HG03521 (cell line): ENCODE measurements around the gene ELOVL2.
A peak's percentile ranks its signal among the peaks of the same experiment; 100 is the strongest.
"Not testable (repeated sequence)": the region's sequence is repeated elsewhere in the genome, so short reads cannot be mapped to it uniquely, and the experiment has no call there.

ENCODE experiments used
- ATAC-seq: cut with Tn5 transposase; IDR thresholded peaks from one replicate; pipeline ENCODE4 v1.9.1; 2021; ENCODE audit warnings: mild to moderate bottlenecking, moderate library complexity; ENCODE audit not compliant: unreplicated experiment

Gene ELOVL2

GRCh38 chr6:11025130-11025529, 19.0 kb downstream of the ELOVL2 start:
- ATAC-seq, result no peak

- ATAC-seq, result no peak
Measured at GRCh38 chr6:11023032-11023431, 21.1 kb downstream of the ELOVL2 start.

- ATAC-seq, result no peak
Measured at GRCh38 chr6:11021714-11022113, 22.4 kb downstream of the ELOVL2 start.

GRCh38 chr6:11021003-11021402, 23.1 kb downstream of the ELOVL2 start:
- no peak for ATAC-seq

- no peak for ATAC-seq
Measured at GRCh38 chr6:11018225-11018624, 25.9 kb downstream of the ELOVL2 start.

GRCh38 chr6:11017090-11017489, 27.0 kb downstream of the ELOVL2 start:
- no peak for ATAC-seq

GRCh38 chr6:11016452-11016851, 27.7 kb downstream of the ELOVL2 start:
- ATAC-seq, result no peak

- ATAC-seq, result no peak
Measured at GRCh38 chr6:11015102-11015501, 29.0 kb downstream of the ELOVL2 start.

- ATAC-seq, result no peak
Measured at GRCh38 chr6:11013721-11014070, 30.4 kb downstream of the ELOVL2 start.

- no peak for ATAC-seq
Measured at GRCh38 chr6:11012976-11013720, 31.0 kb downstream of the ELOVL2 start.

GRCh38 chr6:11012295-11012754, 31.8 kb downstream of the ELOVL2 start:
- ATAC-seq, result no peak

GRCh38 chr6:11011787-11012234, 32.3 kb downstream of the ELOVL2 start:
- ATAC-seq, result no peak

GRCh38 chr6:11009353-11009752, 34.8 kb downstream of the ELOVL2 start:
- ATAC-seq, result peak; percentile 64

GRCh38 chr6:11008821-11009220, 35.3 kb downstream of the ELOVL2 start:
- no peak for ATAC-seq

GRCh38 chr6:11007715-11008608, 36.1 kb downstream of the ELOVL2 start:
- ATAC-seq, result no peak

- no peak for ATAC-seq
Measured at GRCh38 chr6:11006061-11006460, 38.0 kb downstream of the ELOVL2 start.

- not testable (repeated sequence) for ATAC-seq
Measured at GRCh38 chr6:11003297-11003696, 40.8 kb downstream of the ELOVL2 start.

GRCh38 chr6:11002176-11002575, 41.9 kb downstream of the ELOVL2 start:
- ATAC-seq, result no peak

- ATAC-seq, result no peak
Measured at GRCh38 chr6:10999994-11000393, 44.1 kb downstream of the ELOVL2 start.

GRCh38 chr6:10995114-10995707, 48.9 kb downstream of the ELOVL2 start:
- ATAC-seq, result no peak

- ATAC-seq, result no peak
Measured at GRCh38 chr6:10993896-10994295, 50.2 kb downstream of the ELOVL2 start.

GRCh38 chr6:10991115-10991514, 53.0 kb downstream of the ELOVL2 start:
- ATAC-seq, result no peak
